GM19438 (cell line): Measurements from ENCODE around the gene SPTLC1.
"Not testable (repeated sequence)": the region's sequence is repeated elsewhere in the genome, so short reads cannot be mapped to it uniquely, and the experiment has no call there.

Source experiments
- ATAC-seq: cut with Tn5 transposase; IDR thresholded peaks from one replicate; pipeline ENCODE4 v1.9.1; 2021; ENCODE audit warnings: low read depth; ENCODE audit not compliant: unreplicated experiment

Gene SPTLC1

GRCh38 chr9:92141144-92142129 lies 26.2 kb upstream of the SPTLC1 start:
- no peak for ATAC-seq

GRCh38 chr9:92140754-92141143 lies 25.5 kb upstream of the SPTLC1 start:
- no peak for ATAC-seq

GRCh38 chr9:92140074-92140753 lies 25.0 kb upstream of the SPTLC1 start:
- ATAC-seq: no peak

- ATAC-seq: not testable (repeated sequence)
These were observed 23.8 kb upstream of the SPTLC1 start for GRCh38 chr9:92138960-92139540.

- ATAC-seq: no peak
These were observed 23.1 kb upstream of the SPTLC1 start for GRCh38 chr9:92138157-92138959.

GRCh38 chr9:92136184-92136858 lies 21.1 kb upstream of the SPTLC1 start:
- ATAC-seq: no peak

- no peak for ATAC-seq
These were observed 20.4 kb upstream of the SPTLC1 start for GRCh38 chr9:92135576-92135975.

GRCh38 chr9:92133949-92134604 lies 18.9 kb upstream of the SPTLC1 start:
- ATAC-seq: peak; percentile 61

- ATAC-seq: not testable (repeated sequence)
These were observed 17.7 kb upstream of the SPTLC1 start for GRCh38 chr9:92132913-92133312.

GRCh38 chr9:92132501-92132900 lies 17.3 kb upstream of the SPTLC1 start:
- no peak for ATAC-seq

- ATAC-seq: no peak
These were observed 7.6 kb upstream of the SPTLC1 start for GRCh38 chr9:92122800-92123199.

GRCh38 chr9:92122061-92122460 lies 6.8 kb upstream of the SPTLC1 start:
- ATAC-seq: no peak

GRCh38 chr9:92121265-92121664 lies 6.1 kb upstream of the SPTLC1 start:
- ATAC-seq: no peak

- no peak for ATAC-seq
These were observed 4.9 kb upstream of the SPTLC1 start for GRCh38 chr9:92120138-92120537.

GRCh38 chr9:92119586-92119985 lies 4.4 kb upstream of the SPTLC1 start:
- ATAC-seq: no peak

GRCh38 chr9:92108122-92108521 lies 7.1 kb downstream of the SPTLC1 start:
- ATAC-seq: no peak

- ATAC-seq: not testable (repeated sequence)
These were observed 9.6 kb downstream of the SPTLC1 start for GRCh38 chr9:92105446-92106225.

GRCh38 chr9:92103601-92104000 lies 11.6 kb downstream of the SPTLC1 start:
- not testable (repeated sequence) for ATAC-seq
